GM20000 (cell line): ENCODE data around the gene CEND1.

Source experiments
- DNase-seq: peaks from one replicate; pipeline ENCODE4 v3.0.0; 2012; ENCODE audit warnings: low spot score
- CTCF ChIP-seq: IDR thresholded peaks from 2 replicates; pipeline ENCODE4 v1.5.1; 2012; ENCODE audit warnings: mild to moderate bottlenecking, control low read depth; ENCODE audit errors: extremely low read depth, missing control alignments

The CEND1 gene

GRCh38 chr11:834371-835316 lies 44.8 kb upstream of the CEND1 start:
- DNase-seq = no peak
- no peak for TF ChIP-seq CTCF

GRCh38 chr11:833849-834311 lies 44.0 kb upstream of the CEND1 start:
- no peak for TF ChIP-seq CTCF
- no peak for DNase-seq

- peak; percentile 77 for DNase-seq
- TF ChIP-seq CTCF = no peak
Measured at GRCh38 chr11:833114-833791, 43.4 kb upstream of the CEND1 start.

- peak; percentile 94 for DNase-seq
- no peak for TF ChIP-seq CTCF
Measured at GRCh38 chr11:832529-833113, 42.7 kb upstream of the CEND1 start, which contains the start of gene CD151. CD151 (plus strand) TSS chr11:832952; CDS start chr11:836070, 3,118 bp downstream.

- DNase-seq = no peak
- TF ChIP-seq CTCF = no peak
Measured at GRCh38 chr11:831961-832528, 42.2 kb upstream of the CEND1 start.

- DNase-seq = no peak
- no peak for TF ChIP-seq CTCF
Measured at GRCh38 chr11:831118-831864, 41.4 kb upstream of the CEND1 start.
